HepG2 (cell line): ENCODE results near the gene GRIN2D. TPM values are rescaled to one million over a fixed set of nuclear protein-coding genes. Genes with fewer than 3 reads are reported as not detected.

Experiments
- ADNP ChIP-seq: sonication (generic); formaldehyde crosslinking; IDR thresholded peaks from 2 replicates; pipeline ENCODE4 v1.4.0; 2020; ENCODE audit warnings: missing genetic modification reagents
- ARID2 ChIP-seq: sonication (generic); formaldehyde crosslinking; IDR thresholded peaks from 2 replicates; pipeline ENCODE4 v1.8.1; 2022; ENCODE audit warnings: mild to moderate bottlenecking, missing genetic modification reagents, borderline replicate concordance
- ARID5B ChIP-seq: IDR thresholded peaks from 2 replicates; pipeline ENCODE4 v1.4.0; 2020; ENCODE audit warnings: mild to moderate bottlenecking, missing genetic modification reagents
- EP300 ChIP-seq, 3 experiments: sonication (generic) in 1 of 3; formaldehyde crosslinking in 1 of 3; IDR thresholded peaks; 2 replicates each; pipeline versions ENCODE4 v1.5.1 to v1.6.1; 2011 to 2020; ENCODE audit warnings: low read depth in 2 of 3, low read length in 2 of 3, borderline replicate concordance in 1 of 3, improper control_type of control experiment in 1 of 3, mild to moderate bottlenecking in 1 of 3, missing genetic modification reagents in 1 of 3, moderate library complexity in 1 of 3
- FOSL2 ChIP-seq: sonication (generic); formaldehyde crosslinking; IDR thresholded peaks from 2 replicates; pipeline ENCODE4 v1.4.0; 2020; ENCODE audit warnings: missing genetic modification reagents
- KLF12 ChIP-seq: sonication (generic); formaldehyde crosslinking; IDR thresholded peaks from 2 replicates; pipeline ENCODE4 v1.4.0; 2020; ENCODE audit warnings: missing genetic modification reagents, borderline replicate concordance
- KLF13 ChIP-seq: sonication (generic); formaldehyde crosslinking; IDR thresholded peaks from 2 replicates; pipeline ENCODE4 v1.4.0; 2020; ENCODE audit warnings: mild to moderate bottlenecking, missing genetic modification reagents
- KLF6 ChIP-seq: IDR thresholded peaks from 2 replicates; pipeline ENCODE4 v1.8.0; 2016; ENCODE audit warnings: missing biosample characterization, missing genetic modification reagents
- NFYC ChIP-seq: IDR thresholded peaks from 2 replicates; pipeline ENCODE4 v1.6.1; 2016; ENCODE audit warnings: missing genetic modification reagents, missing compliant biosample characterization
- PAX8 ChIP-seq: sonication (generic); formaldehyde crosslinking; IDR thresholded peaks from 2 replicates; pipeline ENCODE4 v1.8.0; 2022; ENCODE audit warnings: mild to moderate bottlenecking, missing genetic modification reagents, borderline replicate concordance
- POLR2A ChIP-seq, 2 experiments: IDR thresholded peaks; 2 replicates each; pipeline ENCODE4 v1.6.1; 2011; ENCODE audit warnings: low read depth in 2 of 2, low read length in 2 of 2, mild to moderate bottlenecking in 1 of 2, moderate library complexity in 1 of 2; ENCODE audit not compliant: insufficient read depth in 1 of 2
- SIX1 ChIP-seq: sonication (generic); formaldehyde crosslinking; IDR thresholded peaks from 2 replicates; pipeline ENCODE4 v1.4.0; 2020; ENCODE audit warnings: missing genetic modification reagents, borderline replicate concordance
- SIX4 ChIP-seq: sonication (generic); formaldehyde crosslinking; IDR thresholded peaks from 2 replicates; pipeline ENCODE4 v1.4.0; 2020; ENCODE audit warnings: missing genetic modification reagents
- SKI ChIP-seq: fragments of 450-650 bp; IDR thresholded peaks from one replicate; pipeline ENCODE4 v1.6.1; 2018; ENCODE audit warnings: mild to moderate bottlenecking; ENCODE audit not compliant: partially characterized antibody
- TFDP2 ChIP-seq: sonication (generic); formaldehyde crosslinking; IDR thresholded peaks from 2 replicates; pipeline ENCODE4 v1.4.0; 2020; ENCODE audit warnings: missing genetic modification reagents
- U2AF1 ChIP-seq: fragments of 200-400 bp; formaldehyde crosslinking; optimal IDR thresholded peaks from 2 replicates; pipeline ENCODE3; 2017; ENCODE audit warnings: mild to moderate bottlenecking, low read depth, low read length
- YEATS2 ChIP-seq: sonication (generic); formaldehyde crosslinking; IDR thresholded peaks from 2 replicates; pipeline ENCODE4 v1.4.0; 2020; ENCODE audit warnings: missing genetic modification reagents, borderline replicate concordance
- ZBTB44 ChIP-seq: sonication (generic); formaldehyde crosslinking; IDR thresholded peaks from 2 replicates; pipeline ENCODE4 v1.4.0; 2020; ENCODE audit warnings: missing genetic modification reagents
- ZBTB8A ChIP-seq: sonication (generic); formaldehyde crosslinking; IDR thresholded peaks from 2 replicates; pipeline ENCODE4 v1.4.0; 2020; ENCODE audit warnings: mild to moderate bottlenecking, low read depth, missing genetic modification reagents, borderline replicate concordance
- ZFP36 ChIP-seq: fragments of 150-350 bp; IDR thresholded peaks from 2 replicates; pipeline ENCODE4 v1.6.1; 2018; ENCODE audit warnings: borderline replicate concordance, low read length, low read depth; ENCODE audit not compliant: partially characterized antibody
- ZNF543 ChIP-seq: sonication (generic); formaldehyde crosslinking; IDR thresholded peaks from 2 replicates; pipeline ENCODE4 v1.4.0; 2020; ENCODE audit warnings: mild to moderate bottlenecking, missing genetic modification reagents
- ZNF563 ChIP-seq: sonication (generic); formaldehyde crosslinking; IDR thresholded peaks from 2 replicates; pipeline ENCODE4 v1.8.0; 2022; ENCODE audit warnings: mild to moderate bottlenecking, moderate library complexity, missing genetic modification reagents
- polyA plus RNA-seq, 8 experiments: library from polyadenylated mRNA; depleted of rRNA in 3 of 8; stranded (reverse) in 7 of 8; unstranded in 1 of 8; fragments of >200 nt; fragmentation: Illumina TruSeq in 4 of 8; extraction: Trizol in 4 of 8; gene quantifications; 2 replicates each; pipeline versions ENCODE4 v1.2.1 to v1.2.3, GENCODE V29; 2011 to 2016; ENCODE audit warnings: low read depth in 4 of 8, missing spikeins in 1 of 8, mixed read lengths in 1 of 8; ENCODE audit not compliant: insufficient read depth in 1 of 8
- total RNA-seq, 5 experiments: library from RNA; depleted of rRNA; stranded (reverse); fragments of >200 nt; fragmentation: Illumina TruSeq; extraction: Trizol; gene quantifications; 2 replicates each; pipeline ENCODE4 v1.2.3, GENCODE V29; 2016; ENCODE audit warnings: low read depth in 1 of 5

Gene GRIN2D
- total and polyA plus RNA-seq, 2 of the 13 experiments (the other 11 are each of a cell fraction or from before 2014, with no cell fraction given): 0.02 to 0.13 TPM

GRCh38 chr19:48398375-48399235 is 5.1 kb downstream of the GRIN2D start (continued):
- TF ChIP-seq KLF6 (CRISPR knock-in tag): no peak
- peak in 1 of 2 experiments; percentile 51; a peak in 3 of 4 replicates for TF ChIP-seq POLR2A (IDR thresholded peaks at IDR 0.05; ENCODE audit: insufficient read depth in 1 of 2, low read depth in 2 of 2, low read length in 2 of 2)
- TF ChIP-seq SKI: peak; percentile 39
- TF ChIP-seq SIX1: no peak
- TF ChIP-seq ARID5B: no peak
- no peak for TF ChIP-seq NFYC
- no peak for TF ChIP-seq EP300 (IDR thresholded peaks at IDR 0.05; ENCODE audit: low read depth in 2 of 2, low read length in 2 of 2)
- no peak for TF ChIP-seq EP300 (CRISPR knock-in tag; IDR thresholded peaks at IDR 0.05; ENCODE audit: borderline replicate concordance)
- peak; percentile 37; the same call in 1 of the 2 replicates for TF ChIP-seq ZNF563 (CRISPR knock-in tag)
- no peak for TF ChIP-seq ZBTB8A (CRISPR knock-in tag)
- TF ChIP-seq ZBTB44 (CRISPR knock-in tag): no peak
- no peak for TF ChIP-seq ZFP36
- no peak for TF ChIP-seq ZNF543
- no peak for TF ChIP-seq ARID2
- no peak for TF ChIP-seq ADNP (CRISPR knock-in tag)
- no peak for TF ChIP-seq PAX8 (CRISPR knock-in tag)
- TF ChIP-seq U2AF1: no peak
- no peak for TF ChIP-seq SIX4 (CRISPR knock-in tag)
- no peak for TF ChIP-seq YEATS2 (CRISPR knock-in tag)
- TF ChIP-seq TFDP2 (CRISPR knock-in tag): peak; percentile 42; the same call in 1 of the 2 replicates
- TF ChIP-seq KLF13 (CRISPR knock-in tag): no peak
- TF ChIP-seq FOSL2 (CRISPR knock-in tag): no peak
- TF ChIP-seq KLF12 (CRISPR knock-in tag): no peak
